ENCODE measurements around the gene ALAS1. TPM values are rescaled to one million over a fixed set of nuclear protein-coding genes. Genes with fewer than 3 reads are reported as not detected.
"Not testable (repeated sequence)": the region's sequence is repeated elsewhere in the genome, so short reads cannot be mapped to it uniquely, and the experiment has no call there.

Gene ALAS1
- total RNA-seq, 1 experiment from 2014 or later: 53.1 TPM

DNA sequence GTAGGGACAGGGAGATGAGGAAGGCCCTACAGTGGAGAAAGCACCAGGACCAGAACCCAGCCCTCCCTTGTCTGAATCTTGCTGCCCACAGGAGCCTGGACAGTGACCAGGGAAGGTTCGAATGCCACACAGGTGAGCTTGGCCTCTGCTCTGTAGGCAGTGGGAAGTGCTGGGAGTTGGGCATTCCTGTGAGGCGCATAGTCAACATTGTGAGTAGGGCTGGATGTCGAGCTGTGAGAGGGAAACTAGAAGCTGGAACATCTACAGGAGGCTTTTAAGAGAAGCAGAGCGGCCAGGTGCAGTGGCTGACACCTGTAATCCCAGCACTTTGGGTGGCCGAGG, 20.3 kb upstream of the ALAS1 start:
- CTCF ChIA-PET: interaction anchor here (1.2 kb wide), 1 partner anchor 23 kb away, joined by 5 read pairs; the partner anchor contains the start of gene POC1A
- BruUV-seq (replicated peaks): no TSS peak
- Histone ChIP-seq H3K27me3 (replicated peaks; ENCODE audit: control insufficient read depth, insufficient read depth, low read length) (no peaks in the 10 kb centered on the region), H3K4me1 (peaks cover 6% of the 10 kb centered on the region; the same call in 1 of the 2 replicates), H3K9me3 (no peaks in the 10 kb centered on the region), H3K36me3 (ENCODE audit: control insufficient read depth, insufficient read depth, low read length) (no peaks in the 10 kb centered on the region), H3K4me3 (ENCODE audit: low read depth, low read length) (no peak overlapping the region)
- Mint-ChIP-seq H3K27ac (ENCODE audit: unreplicated experiment) (no peak overlapping the region), H3K4me1 (ENCODE audit: low read depth, unreplicated experiment) (no peaks in the 10 kb centered on the region), H3K36me3 (ENCODE audit: insufficient read depth, unreplicated experiment) (no peaks in the 10 kb centered on the region), H3K27me3 (ENCODE audit: insufficient read depth, unreplicated experiment) (no peaks in the 10 kb centered on the region), H3K4me3 (ENCODE audit: unreplicated experiment) (no peak overlapping the region), H3K9me3 (ENCODE audit: unreplicated experiment) (no peaks in the 10 kb centered on the region)
- DNase-seq: no peak
- TF ChIP-seq, protein P1, sequence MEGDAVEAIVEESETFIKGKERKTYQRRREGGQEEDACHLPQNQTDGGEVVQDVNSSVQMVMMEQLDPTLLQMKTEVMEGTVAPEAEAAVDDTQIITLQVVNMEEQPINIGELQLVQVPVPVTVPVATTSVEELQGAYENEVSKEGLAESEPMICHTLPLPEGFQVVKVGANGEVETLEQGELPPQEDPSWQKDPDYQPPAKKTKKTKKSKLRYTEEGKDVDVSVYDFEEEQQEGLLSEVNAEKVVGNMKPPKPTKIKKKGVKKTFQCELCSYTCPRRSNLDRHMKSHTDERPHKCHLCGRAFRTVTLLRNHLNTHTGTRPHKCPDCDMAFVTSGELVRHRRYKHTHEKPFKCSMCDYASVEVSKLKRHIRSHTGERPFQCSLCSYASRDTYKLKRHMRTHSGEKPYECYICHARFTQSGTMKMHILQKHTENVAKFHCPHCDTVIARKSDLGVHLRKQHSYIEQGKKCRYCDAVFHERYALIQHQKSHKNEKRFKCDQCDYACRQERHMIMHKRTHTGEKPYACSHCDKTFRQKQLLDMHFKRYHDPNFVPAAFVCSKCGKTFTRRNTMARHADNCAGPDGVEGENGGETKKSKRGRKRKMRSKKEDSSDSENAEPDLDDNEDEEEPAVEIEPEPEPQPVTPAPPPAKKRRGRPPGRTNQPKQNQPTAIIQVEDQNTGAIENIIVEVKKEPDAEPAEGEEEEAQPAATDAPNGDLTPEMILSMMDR (IDR thresholded peaks at IDR 0.05; ENCODE audit: insufficient read depth in 1 of 2, low read depth in 1 of 2, low read length in 1 of 2, severe bottlenecking in 1 of 2, unreplicated experiment in 1 of 2): no peak
- intact Hi-C loops (cut with micrococcal nuclease; ENCODE audit: unreplicated experiment): no loop called here
- POLR2A ChIA-PET: interaction anchor here (0.9 kb wide), 1 partner anchor 50 kb away, joined by 5 read pairs; no protein-coding TSS in a partner anchor

DNA sequence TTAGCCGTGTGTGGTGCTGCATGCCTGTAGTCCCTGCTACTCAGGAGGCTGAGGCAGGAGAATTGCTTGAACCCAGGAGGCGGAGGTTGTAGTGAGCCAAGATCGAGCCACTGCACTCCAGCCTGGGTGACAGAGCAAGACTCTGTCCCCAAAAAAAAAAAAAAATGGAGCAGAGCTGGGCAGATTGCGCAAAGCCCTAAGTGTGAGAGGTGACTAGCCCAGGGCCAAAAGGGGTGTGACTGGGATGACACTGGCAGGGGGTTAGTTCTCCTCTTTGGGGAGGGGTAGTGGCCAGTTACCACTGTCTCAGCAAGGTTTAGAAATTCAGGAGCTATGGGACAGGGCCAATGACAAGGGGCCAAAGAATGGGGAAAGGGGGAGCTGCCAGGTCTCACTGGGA, 19.8 kb upstream of the ALAS1 start:
- CTCF ChIA-PET: interaction anchor here (1.2 kb wide), 1 partner anchor 24 kb away, joined by 5 read pairs; the partner anchor contains the start of gene POC1A
- H3K36me3 ChIP-seq (ENCODE audit: control insufficient read depth, insufficient read depth, low read length); H3K4me3 ChIP-seq (ENCODE audit: low read depth, low read length); POLR2A ChIA-PET; H3K9me3 ChIP-seq; H3K27me3 ChIP-seq (replicated peaks; ENCODE audit: control insufficient read depth, insufficient read depth, low read length); DNase-seq; H3K4me3 Mint-ChIP-seq (ENCODE audit: unreplicated experiment); intact Hi-C loops (cut with micrococcal nuclease; ENCODE audit: unreplicated experiment); BruUV-seq (replicated peaks); H3K4me1 ChIP-seq; H3K27ac Mint-ChIP-seq (ENCODE audit: unreplicated experiment); H3K36me3 Mint-ChIP-seq (ENCODE audit: insufficient read depth, unreplicated experiment); H3K9me3 Mint-ChIP-seq (ENCODE audit: unreplicated experiment); H3K4me1 Mint-ChIP-seq (ENCODE audit: low read depth, unreplicated experiment); H3K27me3 Mint-ChIP-seq (ENCODE audit: insufficient read depth, unreplicated experiment): not testable (repeated sequence)

DNA sequence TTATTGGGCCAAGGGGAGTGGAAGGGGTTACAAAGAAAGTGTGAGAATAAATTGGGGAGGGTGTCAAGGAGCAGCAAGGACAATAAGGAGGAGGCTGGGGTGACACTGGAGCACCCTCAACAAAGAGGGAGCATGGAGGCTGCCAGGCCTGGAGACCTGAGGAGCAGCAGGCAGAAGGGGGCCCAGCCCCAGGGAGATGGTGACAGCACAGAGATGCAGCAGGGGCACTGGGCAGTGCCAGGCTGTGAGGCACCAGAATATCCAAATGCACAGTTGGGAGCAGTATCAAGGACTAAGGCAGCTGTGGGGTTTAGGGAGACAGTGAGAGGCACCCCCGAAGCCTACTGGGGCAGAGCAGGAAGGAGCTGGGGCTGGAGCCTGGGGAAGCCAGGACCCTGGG, 19.4 kb upstream of the ALAS1 start:
- peaks cover 6% of the 10 kb centered on the region; the same call in 1 of the 2 replicates for H3K4me1 ChIP-seq
- ChIA-PET CTCF (interaction anchor here (1.2 kb wide), 1 partner anchor 24 kb away, joined by 5 read pairs; the partner anchor contains the start of gene POC1A), POLR2A (interaction anchor here (0.5 kb wide), 1 partner anchor 714 kb away, joined by 6 read pairs; no protein-coding TSS in a partner anchor)
- no TSS peak for BruUV-seq (replicated peaks)
- H3K27ac Mint-ChIP-seq (ENCODE audit: unreplicated experiment): no peak overlapping the region
- TF ChIP-seq, protein P1 (IDR thresholded peaks at IDR 0.05; ENCODE audit: insufficient read depth in 1 of 2, low read depth in 1 of 2, low read length in 1 of 2, severe bottlenecking in 1 of 2, unreplicated experiment in 1 of 2): no peak
- H3K4me3 Mint-ChIP-seq (ENCODE audit: unreplicated experiment): no peak overlapping the region
- no peaks in the 10 kb centered on the region for H3K27me3 ChIP-seq (replicated peaks; ENCODE audit: control insufficient read depth, insufficient read depth, low read length)
- DNase-seq: no peak
- no peak overlapping the region for H3K4me3 ChIP-seq (ENCODE audit: low read depth, low read length)
- no peaks in the 10 kb centered on the region for H3K36me3 Mint-ChIP-seq (ENCODE audit: insufficient read depth, unreplicated experiment)
- H3K4me1 Mint-ChIP-seq (ENCODE audit: low read depth, unreplicated experiment): no peaks in the 10 kb centered on the region
- no peaks in the 10 kb centered on the region for H3K9me3 Mint-ChIP-seq (ENCODE audit: unreplicated experiment)
- no peaks in the 10 kb centered on the region for H3K9me3 ChIP-seq
- no peaks in the 10 kb centered on the region for H3K27me3 Mint-ChIP-seq (ENCODE audit: insufficient read depth, unreplicated experiment)
- intact Hi-C loops (cut with micrococcal nuclease; ENCODE audit: unreplicated experiment): no loop called here
- H3K36me3 ChIP-seq (ENCODE audit: control insufficient read depth, insufficient read depth, low read length): no peaks in the 10 kb centered on the region

All from Caco-2 (cell line).